Measurements from ENCODE around the gene CD83.
"Not testable (repeated sequence)": the region's sequence is repeated elsewhere in the genome, so short reads cannot be mapped to it uniquely, and the experiment has no call there.

The CD83 gene, protein sequence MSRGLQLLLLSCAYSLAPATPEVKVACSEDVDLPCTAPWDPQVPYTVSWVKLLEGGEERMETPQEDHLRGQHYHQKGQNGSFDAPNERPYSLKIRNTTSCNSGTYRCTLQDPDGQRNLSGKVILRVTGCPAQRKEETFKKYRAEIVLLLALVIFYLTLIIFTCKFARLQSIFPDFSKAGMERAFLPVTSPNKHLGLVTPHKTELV
- long read RNA-seq, donor 1, transcript CD83-201 (5 exons, 2,471 nt) = major isoform, 8 of 8 reads
- long read RNA-seq, donor 1, partial matches to known transcripts = 0 of 8 reads
- long read RNA-seq, donor 1, other reads (novel, unspliced or antisense) = 0 of 8 reads
- long read RNA-seq, donor 2, transcript CD83-201 (5 exons, 2,471 nt) = major isoform, 5 of 5 reads
- long read RNA-seq, donor 2, partial matches to known transcripts = 0 of 5 reads
- long read RNA-seq, donor 2, other reads (novel, unspliced or antisense) = 0 of 5 reads
- long read RNA-seq, donor 3, partial matches to known transcripts = 0 of 3 reads
- long read RNA-seq, donor 3, other reads (novel, unspliced or antisense) = 0 of 3 reads
- long read RNA-seq, donor 4, partial matches to known transcripts = 0 of 4 reads
- long read RNA-seq, donor 4, other reads (novel, unspliced or antisense) = 0 of 4 reads
- long read RNA-seq, donor 5, partial matches to known transcripts = 0 of 4 reads
- long read RNA-seq, donor 5, other reads (novel, unspliced or antisense) = 0 of 4 reads
- long read RNA-seq, donor 6, transcript CD83-201 (5 exons, 2,471 nt) = major isoform, 5 of 5 reads
- long read RNA-seq, donor 6, partial matches to known transcripts = 0 of 5 reads
- long read RNA-seq, donor 6, other reads (novel, unspliced or antisense) = 0 of 5 reads
- long read RNA-seq, donor 7, transcript CD83-201 (5 exons, 2,471 nt) = major isoform, 12 of 12 reads
- long read RNA-seq, donor 7, partial matches to known transcripts = 0 of 12 reads
- long read RNA-seq, donor 7, other reads (novel, unspliced or antisense) = 0 of 12 reads
- long read RNA-seq, donor 8, transcript CD83-201 (5 exons, 2,471 nt) = major isoform, 8 of 8 reads
- long read RNA-seq, donor 8, partial matches to known transcripts = 0 of 8 reads
- long read RNA-seq, donor 8, other reads (novel, unspliced or antisense) = 0 of 8 reads

DNA sequence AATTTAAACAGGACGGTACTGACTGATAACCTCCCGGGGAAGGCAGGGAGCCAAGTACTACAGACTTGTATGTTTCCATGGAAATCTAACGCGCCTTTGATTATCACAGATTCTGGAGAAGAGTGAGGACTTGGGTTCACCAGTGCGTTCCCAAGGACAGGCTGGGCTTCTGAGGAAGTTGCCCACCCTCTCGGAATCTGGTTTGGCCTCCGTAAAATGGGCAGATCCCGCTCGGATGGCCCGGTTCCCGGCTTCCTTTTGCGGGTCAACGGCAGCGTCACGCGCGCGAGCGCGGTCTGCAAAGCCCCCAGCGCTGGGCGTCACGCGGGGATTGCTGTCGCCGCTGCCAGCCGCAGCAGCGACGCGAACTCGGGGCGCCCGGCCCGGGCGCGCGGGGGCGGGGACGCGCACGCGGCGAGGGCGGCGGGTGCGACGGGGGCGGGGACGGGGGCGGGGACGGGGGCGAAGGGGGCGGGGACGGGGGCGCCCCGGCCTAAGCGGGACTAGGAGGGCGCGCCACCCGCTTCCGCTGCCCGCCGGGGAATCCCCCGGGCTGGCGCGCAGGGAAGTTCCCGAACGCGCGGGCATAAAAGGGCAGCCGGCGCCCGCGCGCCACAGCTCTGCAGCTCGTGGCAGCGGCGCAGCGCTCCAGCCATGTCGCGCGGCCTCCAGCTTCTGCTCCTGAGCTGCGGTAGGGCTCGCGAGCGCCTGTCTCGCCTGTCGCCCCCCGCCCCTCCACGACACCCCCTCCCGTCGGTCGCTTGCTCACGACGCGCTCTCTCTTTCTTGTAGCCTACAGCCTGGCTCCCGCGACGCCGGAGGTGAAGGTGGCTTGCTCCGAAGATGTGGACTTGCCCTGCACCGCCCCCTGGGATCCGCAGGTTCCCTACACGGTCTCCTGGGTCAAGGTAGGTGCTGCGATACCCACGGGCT, at the start of gene CD83:
TSS of gene CD83 (plus strand) at position 615 of the 933 bp plus-strand sequence. CDS start at position 655, 40 bp downstream.
- DNase-seq = peak; percentile 85

GRCh38 chr6:14068133-14068532, 49.4 kb upstream of the CD83 start:
- DNase-seq = no peak

DNA sequence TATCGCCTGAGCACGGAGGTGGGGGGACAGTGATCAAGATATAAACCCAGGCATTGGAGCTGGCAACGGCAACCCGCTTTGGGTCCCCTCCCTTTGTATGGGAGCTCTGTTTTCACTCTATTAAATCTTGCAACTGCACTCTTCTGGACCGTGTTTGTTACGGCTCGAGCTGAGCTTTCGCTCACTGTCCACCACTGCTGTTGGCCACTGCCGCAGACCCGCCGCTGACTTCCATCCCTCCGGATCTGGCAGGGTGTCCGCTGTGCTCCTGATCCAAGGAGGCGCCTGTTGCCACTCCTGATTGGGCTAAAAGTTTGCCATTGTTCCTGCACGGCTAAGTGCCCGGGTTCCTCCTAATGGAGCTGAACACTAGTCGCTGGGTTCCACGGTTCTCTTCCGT, 48.9 kb upstream of the CD83 start:
- no peak for DNase-seq

DNA sequence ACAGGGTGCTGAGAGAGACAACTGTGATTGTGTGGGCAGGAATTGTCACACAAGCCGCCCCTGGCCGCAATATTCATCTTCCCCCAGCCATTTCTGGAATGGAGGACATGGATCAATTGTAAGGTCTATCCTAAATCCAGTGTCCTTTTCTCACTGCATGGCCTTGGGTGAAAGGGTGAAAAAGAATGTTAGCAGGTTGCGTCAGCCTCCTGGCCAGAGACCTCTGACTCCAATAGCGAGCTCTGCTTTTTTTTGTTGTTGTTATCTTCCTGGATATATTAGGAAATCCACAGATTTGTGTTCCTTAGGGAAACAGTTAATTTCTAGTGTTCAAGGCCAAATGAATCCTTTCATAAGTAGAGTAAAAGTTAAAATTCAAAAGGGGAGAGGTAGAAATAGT, 47.1 kb upstream of the CD83 start:
- DNase-seq = no peak

DNA sequence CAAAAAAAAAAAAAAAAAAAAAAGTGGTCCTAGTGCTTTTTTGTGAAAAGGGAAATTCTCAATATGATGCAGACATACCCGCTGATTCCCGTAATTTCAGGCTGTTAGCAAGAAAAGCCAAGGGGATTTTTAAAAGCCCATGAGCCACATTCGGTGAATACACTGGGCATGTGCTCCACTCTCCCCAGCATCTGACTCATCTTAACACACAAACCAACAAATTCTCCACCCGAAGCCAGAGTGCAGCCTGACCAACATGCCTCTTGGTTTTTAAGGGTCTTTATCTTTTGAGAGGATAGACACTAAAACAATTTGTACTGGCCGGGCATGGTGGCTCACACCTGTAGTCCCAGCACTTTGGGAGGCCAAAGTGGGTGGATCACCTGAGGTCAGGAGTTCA, 45.5 kb upstream of the CD83 start:
- no peak for DNase-seq

DNA sequence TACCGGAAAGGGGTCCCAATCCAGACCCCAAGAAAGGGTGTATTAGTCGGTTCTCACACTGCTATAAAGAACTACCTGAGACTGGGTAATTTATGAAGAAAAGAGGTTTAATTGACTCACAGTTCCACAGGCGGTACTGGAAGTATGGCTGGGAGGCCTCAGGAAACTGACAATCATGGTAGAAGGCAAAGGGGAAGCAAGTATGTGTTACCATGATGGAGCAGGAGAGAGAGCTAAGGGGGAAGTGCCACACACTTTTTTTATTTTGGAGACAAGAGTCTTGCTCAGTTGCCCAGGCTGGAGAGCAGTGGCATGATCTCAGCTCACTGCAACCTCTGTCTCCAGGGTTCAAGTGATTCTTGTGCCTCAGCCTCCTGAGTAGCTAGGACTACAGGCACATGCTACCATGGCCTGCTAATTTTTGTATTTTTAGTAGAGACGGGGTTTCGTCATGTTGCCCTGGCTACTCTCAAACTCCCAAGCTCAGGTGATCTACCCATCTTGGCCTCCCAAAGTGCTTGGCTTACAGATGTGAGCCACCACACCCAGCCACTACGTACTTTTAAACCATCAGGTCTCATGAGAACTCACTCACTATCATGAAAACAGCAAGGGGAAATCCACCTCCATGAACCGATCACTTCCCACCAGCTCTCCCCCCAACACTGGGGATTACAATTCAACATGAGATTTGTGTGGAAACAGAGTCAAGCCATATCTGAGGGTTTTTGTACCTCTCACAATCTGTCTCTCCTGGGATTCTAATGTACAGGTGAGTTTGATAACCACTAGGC, 43.8 kb upstream of the CD83 start:
- DNase-seq = not testable (repeated sequence)

DNA sequence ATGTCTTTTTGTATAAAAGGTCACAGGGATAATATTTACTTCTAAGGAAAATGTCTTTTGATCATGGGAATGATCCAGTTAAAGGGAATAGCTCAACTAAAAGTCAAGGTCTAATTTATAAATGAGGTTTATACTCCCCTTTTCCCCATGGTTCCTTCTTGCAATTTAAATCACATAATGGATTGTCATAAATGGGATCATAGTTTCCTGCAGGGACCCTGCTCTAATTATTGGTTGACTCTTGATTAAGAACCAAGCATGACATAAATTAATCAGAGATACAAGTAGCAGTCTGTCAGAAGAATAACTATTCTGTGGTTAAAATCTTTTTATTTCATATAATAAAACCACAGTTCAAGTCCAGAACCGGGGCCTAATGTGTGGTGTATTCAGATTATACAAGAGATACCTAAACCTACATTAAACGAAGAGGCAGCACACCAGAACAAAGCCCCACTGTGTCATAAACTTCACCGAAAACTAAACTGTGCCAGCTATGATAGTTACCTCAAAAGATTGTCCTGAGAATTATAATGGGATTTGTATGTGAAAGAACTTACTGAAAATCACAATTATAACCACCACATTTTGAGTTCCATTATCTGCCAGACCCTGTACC, 43.0 kb upstream of the CD83 start:
- DNase-seq = no peak

- peak; percentile 17 for DNase-seq
Observed at GRCh38 chr6:14075095-14075503, 42.5 kb upstream of the CD83 start.

GRCh38 chr6:14077193-14077867, 40.2 kb upstream of the CD83 start:
- no peak for DNase-seq

DNA sequence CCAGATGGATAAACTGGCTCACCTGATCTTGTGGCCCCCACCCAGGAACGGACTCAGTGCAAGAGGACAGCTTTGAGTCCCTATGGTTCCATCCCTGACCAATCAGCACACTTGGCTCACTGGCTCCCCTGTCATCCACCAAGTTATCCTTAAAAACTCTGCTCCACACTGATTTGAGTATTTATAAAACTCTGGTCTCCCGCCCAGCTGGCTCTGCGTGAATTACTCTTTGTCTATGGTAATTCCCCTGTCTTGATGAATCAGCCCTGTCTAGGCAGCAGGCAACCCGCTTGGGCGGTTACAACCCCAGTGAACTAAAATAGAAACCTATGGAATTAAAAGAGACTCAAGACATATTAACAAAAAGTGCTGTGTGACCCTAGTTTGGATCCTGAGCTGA, 38.1 kb upstream of the CD83 start:
- DNase-seq = no peak

GRCh38 chr6:14079971-14080370, 37.6 kb upstream of the CD83 start:
- DNase-seq = no peak

DNA sequence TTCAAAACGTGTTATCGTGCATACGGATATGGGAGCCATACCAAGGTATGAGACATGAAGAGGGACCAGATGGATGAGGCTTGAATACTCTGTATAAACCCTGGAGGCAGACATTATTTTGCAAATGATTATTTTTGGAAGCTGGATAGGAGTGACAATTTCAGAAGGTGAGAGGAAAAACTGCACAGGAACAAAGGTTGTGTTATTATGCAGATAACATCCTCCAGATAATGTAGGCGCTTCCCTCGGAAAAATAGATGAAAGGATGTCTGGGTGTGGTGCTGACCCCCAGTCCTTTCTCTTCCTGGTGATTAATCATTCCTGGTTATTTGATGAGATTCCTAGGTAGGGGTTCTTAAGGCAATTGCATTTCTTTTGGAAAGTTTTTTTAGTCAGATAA, 36.4 kb upstream of the CD83 start:
- no peak for DNase-seq

DNA sequence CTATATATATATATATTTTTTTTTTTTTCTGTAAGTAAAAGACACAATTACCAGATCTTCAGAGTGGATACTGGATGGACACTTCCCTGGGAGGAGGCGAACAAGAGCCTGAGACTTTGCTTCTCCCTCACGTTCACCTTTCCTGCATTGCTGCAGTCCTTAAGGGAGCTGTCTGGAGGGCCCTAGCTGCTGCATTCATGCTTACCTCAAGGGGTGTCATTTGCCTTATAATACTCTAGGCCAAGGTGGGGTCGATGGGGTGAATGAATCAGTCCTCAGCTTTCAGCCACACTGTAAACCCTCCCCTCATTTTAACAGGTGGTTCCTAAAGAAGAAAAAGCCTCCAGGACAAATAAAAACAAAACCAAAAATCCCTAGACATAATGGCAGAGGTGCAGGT, 34.8 kb upstream of the CD83 start:
- no peak for DNase-seq

DNA sequence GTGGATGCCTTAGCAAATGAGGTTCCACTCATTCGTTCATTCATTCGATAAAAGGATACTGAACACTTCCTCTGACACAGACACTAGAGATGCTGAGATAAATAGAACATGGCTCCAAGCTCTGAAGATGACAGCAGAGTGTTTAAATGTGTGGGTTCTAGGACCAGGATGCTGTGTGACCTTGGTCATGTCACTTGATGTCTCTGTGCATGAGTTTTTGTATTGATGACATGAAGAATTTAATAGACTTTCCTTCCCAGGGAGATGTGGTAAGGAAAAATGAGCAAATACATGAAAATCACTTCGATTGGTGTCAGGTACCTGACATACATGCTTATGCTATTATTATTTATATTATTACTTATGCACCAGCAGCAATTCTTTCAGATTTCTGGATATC, 34.3 kb upstream of the CD83 start:
- DNase-seq = no peak

DNA sequence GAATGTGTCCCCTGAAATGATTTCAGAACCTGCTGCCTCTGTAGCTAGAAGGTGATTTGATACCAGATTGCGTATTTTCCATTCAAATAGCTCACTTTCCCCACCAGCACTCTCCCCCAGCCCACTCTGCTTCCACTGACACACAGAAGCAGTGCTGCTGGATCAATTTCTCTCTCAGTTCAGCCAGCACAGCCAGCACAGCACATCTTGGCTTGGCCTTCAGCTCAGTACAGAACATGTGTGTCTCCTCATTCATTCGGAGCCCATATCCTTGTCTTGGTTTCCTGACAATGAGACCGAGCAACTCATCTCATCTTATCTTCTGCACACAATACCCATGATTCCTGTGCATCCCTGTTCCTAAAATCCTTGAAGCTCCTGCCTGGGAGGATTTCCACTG, 33.8 kb upstream of the CD83 start:
- no peak for DNase-seq

GRCh38 chr6:14084388-14084787, 33.2 kb upstream of the CD83 start:
- no peak for DNase-seq

DNA sequence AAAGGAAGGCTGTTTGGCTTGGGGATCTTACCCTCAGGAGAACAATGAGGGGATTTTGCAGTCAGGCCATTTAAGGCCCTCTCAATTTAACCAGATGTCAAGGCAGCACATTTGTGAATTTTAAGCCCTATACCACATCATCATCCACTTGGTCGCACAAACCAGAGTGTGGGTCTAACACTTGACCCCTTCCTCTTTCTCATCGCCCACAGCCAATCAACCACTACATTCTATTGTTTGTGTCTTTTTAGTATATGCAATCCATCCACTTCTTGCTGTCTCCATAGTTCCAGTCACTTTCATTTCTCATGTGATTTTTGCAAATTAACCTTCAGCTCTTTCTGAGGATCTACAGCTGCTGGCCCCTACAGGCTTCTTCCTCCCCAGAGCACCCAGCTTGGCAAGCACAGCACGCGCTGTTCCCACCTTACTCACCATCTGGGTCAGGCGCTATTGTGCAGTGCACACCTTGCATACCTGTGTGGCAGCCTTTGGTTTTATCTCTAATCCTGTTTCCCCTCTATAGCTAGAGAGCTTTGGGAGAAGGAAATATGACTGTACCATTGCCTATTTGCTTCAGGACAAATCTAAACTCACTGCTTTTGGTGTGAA, 32.3 kb upstream of the CD83 start:
- no peak for DNase-seq

- no peak for DNase-seq
Observed at GRCh38 chr6:14086701-14087100, 30.9 kb upstream of the CD83 start.

DNA sequence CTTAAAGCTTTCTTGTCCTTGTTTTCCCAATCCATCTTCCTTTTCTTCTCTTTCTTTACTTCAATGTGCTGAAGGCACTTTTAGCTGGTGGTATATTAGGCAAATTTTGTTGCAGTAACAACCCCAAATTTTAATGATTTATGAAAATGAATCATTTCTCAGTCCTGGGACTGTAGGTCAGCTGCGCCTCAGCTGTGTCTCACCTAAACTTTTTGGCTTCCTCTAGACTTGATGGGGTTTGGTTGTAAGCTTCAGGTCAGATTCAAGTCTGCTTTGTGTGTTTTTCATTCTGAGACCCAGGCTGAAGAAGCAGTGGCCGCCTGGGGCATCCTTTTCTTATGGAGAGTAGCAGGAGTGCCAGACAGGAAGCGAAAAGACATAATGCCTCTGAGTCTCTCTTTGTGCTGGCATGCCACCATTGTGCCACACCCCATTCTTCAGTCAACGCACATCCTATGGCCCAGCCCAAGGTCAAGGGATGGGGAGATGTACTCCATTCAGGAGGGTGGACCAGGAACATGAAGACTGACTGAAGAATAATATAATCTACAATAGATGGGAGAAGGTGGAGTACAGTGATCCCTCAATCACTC, 28.9 kb upstream of the CD83 start:
- DNase-seq = no peak

Data from right kidney (tissue), 9 donors.